Measurements from ENCODE around the gene TTC3.

The TTC3 gene

GRCh38 chr21:37226041-37226920 is 153.2 kb downstream of the TTC3 start:
- DNase-seq (ENCODE audit: low read depth) = no peak

- no peak for DNase-seq (ENCODE audit: low read depth)
Measured at GRCh38 chr21:37227071-37228002, 154.3 kb downstream of the TTC3 start.

GRCh38 chr21:37228003-37228400 is 154.9 kb downstream of the TTC3 start:
- no peak for DNase-seq (ENCODE audit: low read depth)

- DNase-seq (ENCODE audit: low read depth) = no peak
Measured at GRCh38 chr21:37230632-37231248, 157.7 kb downstream of the TTC3 start.

- DNase-seq (ENCODE audit: low read depth) = no peak
Measured at GRCh38 chr21:37231249-37231645, 158.2 kb downstream of the TTC3 start.

- no peak for DNase-seq (ENCODE audit: low read depth)
Measured at GRCh38 chr21:37231671-37232070, 158.6 kb downstream of the TTC3 start.

- no peak for DNase-seq (ENCODE audit: low read depth)
Measured at GRCh38 chr21:37232274-37233018, 159.4 kb downstream of the TTC3 start.

- DNase-seq (ENCODE audit: low read depth) = no peak
Measured at GRCh38 chr21:37233551-37234146, 160.6 kb downstream of the TTC3 start.

- no peak for DNase-seq (ENCODE audit: low read depth)
Measured at GRCh38 chr21:37237346-37237745, 164.3 kb downstream of the TTC3 start.

GRCh38 chr21:37237764-37238163 is 164.7 kb downstream of the TTC3 start:
- DNase-seq (ENCODE audit: low read depth) = no peak

- DNase-seq (ENCODE audit: low read depth) = no peak
Measured at GRCh38 chr21:37240978-37241377, 167.9 kb downstream of the TTC3 start.

- DNase-seq (ENCODE audit: low read depth) = no peak
Measured at GRCh38 chr21:37241426-37241825, 168.4 kb downstream of the TTC3 start.

- DNase-seq (ENCODE audit: low read depth) = no peak
Measured at GRCh38 chr21:37243961-37244360, 170.9 kb downstream of the TTC3 start.

GRCh38 chr21:37244501-37245095 is 171.5 kb downstream of the TTC3 start:
- no peak for DNase-seq (ENCODE audit: low read depth)

GRCh38 chr21:37245151-37245550 is 172.1 kb downstream of the TTC3 start:
- no peak for DNase-seq (ENCODE audit: low read depth)

- no peak for DNase-seq (ENCODE audit: low read depth)
Measured at GRCh38 chr21:37248298-37248697, 175.2 kb downstream of the TTC3 start.

GRCh38 chr21:37249112-37249904 is 176.3 kb downstream of the TTC3 start:
- DNase-seq (ENCODE audit: low read depth) = no peak

GRCh38 chr21:37251294-37251634 is 178.2 kb downstream of the TTC3 start:
- no peak for DNase-seq (ENCODE audit: low read depth)

All from stimulated activated CD8-positive, alpha-beta memory T cell treated with anti-CD3 and anti-CD28 coated beads, Interleukin-4, amount 100 ng/mL, for 24 hours (primary cell).